ACHN (cell line): Measurements from ENCODE around the gene PPWD1.
"Not testable (repeated sequence)": the region's sequence is repeated elsewhere in the genome, so short reads cannot be mapped to it uniquely, and the experiment has no call there.

ENCODE experiments used
- DNase-seq: peaks from one replicate; pipeline ENCODE4 v3.0.0-alpha.2; 2015
- in situ Hi-C: cut with HindIII; loops from 2 replicates; pipeline ENCODE4 v1.10.0; 2017; ENCODE audit warnings: low sequenced_read_pairs, low pct_ligation_motif_present, low pct_unique_long_range_greater_than_20kb

The PPWD1 gene

DNA sequence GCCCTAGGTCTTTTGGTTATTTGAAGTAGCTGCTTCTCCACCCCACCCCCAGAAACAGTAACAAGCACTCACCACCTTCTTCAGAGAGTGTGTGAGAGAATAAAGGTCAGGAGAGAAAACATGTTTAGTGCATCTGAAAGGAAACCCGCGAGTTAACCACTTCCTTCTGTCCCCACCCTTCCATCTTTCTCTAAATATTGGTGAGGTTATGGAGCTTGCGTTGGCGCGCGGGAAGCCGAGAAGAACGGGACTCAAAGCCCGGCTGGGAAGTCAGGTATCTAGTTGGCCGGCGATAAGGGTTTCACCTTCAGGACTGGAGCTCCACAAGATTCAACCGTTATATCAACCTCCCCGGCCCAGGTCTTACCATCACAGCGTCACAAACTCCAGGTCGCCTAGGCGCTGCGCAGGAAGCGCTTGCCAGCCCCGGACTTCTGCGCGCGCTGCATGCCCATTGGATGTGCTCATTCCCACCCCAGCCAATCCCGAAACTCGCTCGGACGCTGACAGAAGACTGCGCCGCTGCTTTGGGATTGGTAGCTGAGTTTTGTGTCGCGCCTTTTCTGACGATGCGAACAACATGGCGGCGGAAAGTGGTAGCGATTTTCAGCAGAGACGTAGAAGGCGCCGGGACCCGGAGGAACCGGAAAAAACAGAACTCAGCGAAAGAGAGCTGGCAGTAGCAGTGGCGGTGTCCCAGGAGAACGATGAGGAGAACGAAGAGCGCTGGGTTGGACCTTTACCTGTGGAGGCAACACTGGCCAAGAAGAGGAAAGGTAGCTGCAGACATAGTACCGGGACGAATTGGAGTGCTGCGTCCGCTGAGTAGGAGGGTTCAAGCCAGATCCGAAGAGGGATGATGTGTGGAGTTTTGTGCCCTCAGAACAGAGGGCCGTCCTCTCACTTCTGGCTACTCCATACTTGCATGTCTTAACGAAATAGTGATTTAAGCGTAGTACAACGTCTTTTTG is at the start of gene PPWD1, which contains the start of gene CENPK:
Gene PPWD1, plus strand, starts transcription at position 566 of the 971 bp plus-strand sequence. Its CDS starts 15 bp downstream, at position 581.
Gene CENPK, minus strand, starts transcription at position 438 of the 971 bp plus-strand sequence. CDS start 8,261 bp downstream, outside the sequence.
- DNase-seq = peak; percentile 94
- in situ Hi-C loops = no loop called here

DNA sequence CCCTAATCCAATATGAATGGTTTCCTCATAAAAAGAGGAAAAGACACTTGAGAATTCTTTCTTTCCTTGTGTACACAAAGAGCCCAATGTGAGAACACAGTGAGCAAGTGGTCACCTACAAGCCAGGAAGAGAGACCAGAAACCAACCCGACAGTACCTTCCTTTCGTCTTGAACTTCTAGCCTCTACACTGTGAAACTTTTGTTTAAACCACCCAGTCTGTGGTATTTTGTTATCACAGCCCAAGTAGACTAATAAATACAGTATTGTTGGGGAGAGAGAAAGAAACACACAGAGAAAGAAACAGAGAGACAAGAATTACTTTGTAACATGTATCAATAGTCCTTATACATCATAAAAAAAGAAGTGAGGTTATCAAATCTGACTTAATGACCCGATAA is 37.4 kb upstream of the PPWD1 start:
- DNase-seq = no peak
- in situ Hi-C loops = no loop called here

DNA sequence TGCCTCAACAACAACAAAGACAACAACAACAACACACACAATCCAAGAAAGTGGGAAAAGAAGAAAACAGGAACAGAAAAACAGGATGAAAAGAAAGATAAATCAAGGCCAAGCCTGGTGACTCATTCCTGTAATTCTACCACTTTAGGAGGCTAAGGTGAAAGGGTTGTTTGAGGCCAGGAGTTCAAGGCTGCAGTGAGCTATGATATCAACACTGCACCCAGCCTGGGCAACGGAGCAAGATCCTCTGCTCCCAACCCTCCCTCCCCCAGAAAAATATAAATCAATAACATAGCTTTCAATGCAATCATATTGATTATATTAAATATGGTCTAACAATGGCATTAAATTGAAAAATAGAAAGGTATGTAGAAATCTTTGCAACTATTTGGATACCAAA is 32.2 kb upstream of the PPWD1 start:
- no peak for DNase-seq
- in situ Hi-C loops = no loop called here

DNA sequence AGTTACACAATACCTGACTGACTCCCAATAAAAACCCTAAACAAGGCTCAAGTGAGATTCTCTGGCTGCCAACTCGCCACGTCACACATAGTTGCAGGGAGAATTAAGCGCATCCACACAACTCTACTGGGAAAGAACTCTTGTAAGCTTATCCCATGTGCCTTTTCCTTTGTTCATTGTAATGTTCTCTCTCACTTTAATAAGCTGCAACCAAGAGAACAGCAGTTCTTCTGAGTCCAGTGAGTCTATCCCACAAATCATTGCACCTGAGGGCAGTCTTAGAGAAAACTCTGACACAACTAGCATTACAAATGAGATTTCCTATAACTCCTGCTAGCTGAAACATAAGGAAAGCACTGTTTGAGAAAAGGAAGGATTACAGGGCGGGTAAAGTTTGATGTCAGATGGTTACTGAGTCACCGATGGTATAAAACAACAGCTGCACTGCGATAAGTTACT is 27.5 kb upstream of the PPWD1 start:
- in situ Hi-C loops = no loop called here
- no peak for DNase-seq

DNA sequence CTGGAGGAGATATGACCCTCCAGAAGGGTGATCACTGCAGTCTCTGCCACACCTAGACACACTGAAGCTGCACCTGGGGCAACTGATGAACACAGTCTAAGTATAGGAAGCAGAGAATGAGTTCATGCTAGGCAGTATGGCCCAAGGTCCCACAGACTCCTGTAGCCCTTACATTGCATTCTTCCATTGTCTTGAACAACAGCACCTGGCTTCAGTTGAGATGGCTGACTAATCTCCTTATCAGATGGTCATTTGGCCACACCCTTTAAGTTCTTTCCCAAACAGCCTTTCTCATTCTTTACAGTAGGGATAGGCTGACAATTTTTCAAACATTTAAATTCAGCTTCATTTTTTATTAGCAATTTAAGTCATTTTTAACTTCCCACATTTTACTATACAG is 23.3 kb upstream of the PPWD1 start:
- in situ Hi-C loops = no loop called here
- DNase-seq = no peak

DNA sequence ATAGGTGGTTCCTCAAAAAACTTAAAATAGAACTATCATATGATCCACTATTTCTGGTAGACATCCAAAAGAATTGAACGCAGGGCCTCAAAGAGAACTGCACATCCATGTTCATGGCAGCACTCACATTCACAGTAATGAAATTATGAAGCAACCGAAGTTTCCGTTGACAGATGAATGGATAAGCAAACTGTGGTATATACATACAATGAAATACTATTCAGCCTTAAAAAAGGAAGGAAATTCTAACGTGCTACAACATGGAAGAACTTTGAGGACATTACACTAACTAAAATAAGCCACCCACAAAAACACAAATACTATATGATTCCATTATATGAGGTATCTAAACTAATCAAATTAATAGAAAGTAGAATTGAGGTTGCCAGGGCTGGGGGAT is 18.6 kb upstream of the PPWD1 start:
- no peak for DNase-seq
- in situ Hi-C loops = no loop called here

DNA sequence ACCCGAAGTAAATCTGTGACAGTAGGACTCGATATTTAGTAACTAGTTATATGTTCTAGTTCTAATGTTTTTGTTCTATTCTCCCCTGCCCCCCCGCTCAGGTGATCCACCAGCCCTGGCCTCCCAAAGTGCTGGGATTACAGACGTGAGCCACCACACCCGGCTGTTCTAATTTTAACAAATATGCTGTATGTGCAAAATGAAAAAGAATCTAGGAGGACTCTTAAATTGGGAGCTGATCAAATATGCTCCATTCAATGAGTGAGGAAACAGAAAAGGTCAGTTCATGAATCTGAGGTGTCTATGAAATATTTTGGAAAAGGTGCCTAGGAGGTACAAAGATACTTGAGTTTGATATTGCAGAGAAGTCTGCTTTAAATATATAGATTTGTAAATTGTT is 17.0 kb upstream of the PPWD1 start:
- in situ Hi-C loops = no loop called here

DNA sequence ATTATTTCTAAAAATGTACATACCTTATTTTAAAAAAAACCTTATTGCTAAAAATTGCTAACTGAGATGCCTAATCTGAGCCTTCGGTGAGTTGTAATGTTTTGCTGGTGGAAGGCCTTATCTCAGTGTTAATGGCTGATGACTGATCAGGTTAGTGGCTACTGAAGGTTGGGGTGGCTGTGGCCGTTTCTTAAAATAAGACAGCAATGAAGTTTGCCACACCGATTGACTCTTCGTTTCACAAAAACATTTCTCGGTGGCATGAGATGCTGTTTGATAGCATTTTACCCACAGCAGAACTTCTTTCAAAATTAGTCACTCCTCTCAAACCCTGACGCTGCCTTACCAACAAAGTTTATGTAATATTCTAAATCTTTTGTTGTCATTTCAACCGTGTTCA is 14.8 kb upstream of the PPWD1 start:
- in situ Hi-C loops = no loop called here
- no peak for DNase-seq

More for the DNA sequence above, 17.0 kb upstream of the PPWD1 start:
- DNase-seq = no peak

DNA sequence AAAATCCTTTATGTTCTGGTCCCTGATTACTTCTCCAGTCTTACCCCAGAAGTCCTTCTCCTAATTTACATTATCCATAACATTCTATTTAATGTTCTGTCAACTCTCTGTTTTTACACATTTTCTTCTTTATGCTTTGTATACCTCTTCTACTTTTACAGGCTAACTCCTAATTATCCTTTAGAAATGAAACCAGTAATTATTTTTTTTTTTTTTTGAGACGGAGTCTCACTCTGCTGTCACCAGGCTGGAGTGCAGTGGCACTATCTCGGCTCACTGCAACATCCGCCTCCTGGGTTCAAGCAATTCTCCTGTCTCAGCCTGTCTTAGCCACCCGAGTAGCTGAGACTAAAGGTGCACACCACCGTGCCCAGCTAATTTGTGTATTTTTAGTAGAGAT is 9.2 kb upstream of the PPWD1 start:
- in situ Hi-C loops = no loop called here
- DNase-seq = no peak

DNA sequence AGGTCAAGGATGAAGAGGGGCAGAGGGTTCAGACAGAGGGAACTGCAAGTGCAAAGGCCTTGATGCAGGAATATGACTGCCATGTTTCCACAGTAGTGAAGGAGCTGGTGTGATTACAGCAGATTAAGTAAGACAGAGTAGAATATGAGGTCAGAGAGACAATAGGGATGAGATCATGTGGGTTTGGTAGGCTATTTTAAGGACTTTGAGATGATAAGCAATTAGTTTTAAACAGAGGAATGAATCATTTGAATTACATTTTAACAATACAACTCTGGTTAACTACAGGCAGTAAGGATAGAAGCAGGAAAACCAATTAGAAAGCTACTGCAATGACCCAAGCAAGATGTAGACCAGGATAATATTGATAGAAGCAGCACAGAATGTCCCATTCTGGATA is 7.8 kb upstream of the PPWD1 start:
- no peak for DNase-seq
- in situ Hi-C loops = no loop called here

DNA sequence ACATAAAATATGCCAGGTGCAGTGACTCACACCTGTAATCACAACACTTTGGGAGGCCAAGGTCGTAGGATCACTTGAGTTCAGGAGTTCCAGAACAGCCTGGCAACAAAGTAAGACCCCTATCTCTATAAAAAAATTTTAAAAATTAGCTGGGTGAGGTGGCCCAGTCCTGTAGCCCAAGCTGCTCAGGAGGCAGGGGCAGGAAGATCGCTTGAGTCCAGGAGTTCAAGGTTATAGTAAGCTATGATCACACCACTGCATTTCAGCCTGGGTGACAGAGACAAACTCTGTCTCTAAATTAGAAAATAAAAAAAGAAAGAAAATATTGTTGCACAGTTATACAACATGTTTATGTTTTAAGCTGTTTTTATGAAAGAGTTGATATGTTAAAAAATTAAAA is 6.9 kb upstream of the PPWD1 start:
- DNase-seq = no peak
- in situ Hi-C loops = no loop called here

DNA sequence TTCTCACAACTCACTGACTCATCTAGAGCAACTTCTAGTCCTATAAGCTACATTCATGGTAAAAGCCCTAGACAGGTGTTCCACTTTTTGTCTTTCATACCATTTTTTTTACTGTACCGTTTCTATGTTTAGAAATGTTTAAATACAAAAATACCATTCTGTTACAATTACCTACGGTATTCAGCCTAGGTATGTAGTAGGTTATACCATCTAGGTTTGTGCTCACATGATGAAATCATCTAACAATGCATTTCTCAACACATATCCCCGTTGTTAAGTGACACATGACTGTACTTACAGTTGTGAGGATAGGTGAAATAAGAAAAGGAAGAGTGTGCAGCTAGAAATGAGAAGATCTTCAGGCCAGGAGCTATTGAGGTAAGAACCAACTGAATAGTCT is 6.4 kb upstream of the PPWD1 start:
- in situ Hi-C loops = no loop called here
- DNase-seq = no peak

DNA sequence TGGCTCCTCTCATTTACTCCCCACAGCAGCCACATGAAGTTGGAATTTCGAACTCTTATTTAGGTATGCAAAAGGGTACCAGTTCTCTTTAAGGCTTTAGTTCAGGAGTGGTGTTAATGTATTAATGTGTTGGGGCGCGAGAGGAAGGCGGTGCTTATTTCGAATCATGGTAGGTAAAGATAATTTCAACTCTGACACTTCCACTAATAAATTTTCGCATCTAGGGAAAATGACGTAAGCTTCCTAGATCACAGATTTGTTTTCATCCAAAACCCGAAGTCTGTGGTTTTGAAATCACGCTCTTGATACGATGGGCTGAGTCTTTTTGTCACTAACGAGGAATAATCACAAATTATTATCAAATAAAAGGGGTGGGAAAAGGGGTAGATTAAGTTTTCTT is 681 bp downstream of the PPWD1 start:
- DNase-seq = no peak

DNA sequence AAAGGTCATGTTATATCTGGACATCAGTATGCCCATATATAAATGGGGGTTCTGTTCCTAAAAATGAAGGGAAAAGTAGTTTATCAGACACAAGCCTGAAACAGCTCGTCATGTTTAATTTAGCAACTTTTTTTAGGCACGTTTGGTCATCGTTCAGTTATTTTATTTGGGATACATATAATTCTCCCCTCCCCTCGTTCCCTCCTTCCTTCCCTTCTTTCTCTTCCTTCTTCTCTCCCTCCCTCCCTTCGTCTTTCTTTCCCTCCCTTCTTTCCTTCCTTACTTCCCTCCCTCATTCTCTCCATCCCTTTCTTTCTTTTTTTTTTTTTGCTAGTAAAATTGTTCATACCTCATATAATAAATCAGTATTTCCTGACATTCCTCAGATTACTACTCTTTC is 3.4 kb downstream of the PPWD1 start:
- DNase-seq = no peak
- in situ Hi-C loops = no loop called here

More for the DNA sequence above, 681 bp downstream of the PPWD1 start:
- in situ Hi-C loops = no loop called here

DNA sequence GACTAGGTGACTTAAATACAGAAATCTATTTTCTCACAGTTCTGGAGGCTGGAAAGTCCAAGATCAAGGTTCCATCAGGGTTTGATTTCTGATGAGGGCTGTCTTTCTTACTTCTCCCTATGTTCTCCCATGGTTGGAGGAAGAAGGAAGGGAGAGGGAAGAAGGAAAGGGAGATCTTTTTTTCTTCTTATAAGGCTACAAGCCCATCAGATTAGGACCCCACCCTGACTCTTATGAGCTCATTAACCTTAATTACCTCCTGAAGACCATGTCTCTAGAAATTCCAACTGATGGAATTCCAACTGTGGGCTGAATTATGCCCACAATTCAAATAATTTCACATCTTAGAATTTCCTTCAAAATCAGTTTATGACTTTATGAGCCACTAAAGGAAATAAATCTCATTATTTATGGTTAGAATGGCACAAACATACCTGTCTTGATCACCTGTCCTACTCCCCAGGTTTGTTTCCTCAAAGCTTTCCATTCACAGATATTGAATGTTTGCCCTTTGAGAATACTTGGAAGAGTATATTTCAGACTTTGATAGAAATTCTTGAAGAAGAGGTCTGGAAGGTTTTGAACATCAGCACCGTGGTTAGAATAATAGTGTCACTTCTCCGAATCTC is 7.6 kb downstream of the PPWD1 start:
- DNase-seq = no peak
- in situ Hi-C loops = no loop called here

DNA sequence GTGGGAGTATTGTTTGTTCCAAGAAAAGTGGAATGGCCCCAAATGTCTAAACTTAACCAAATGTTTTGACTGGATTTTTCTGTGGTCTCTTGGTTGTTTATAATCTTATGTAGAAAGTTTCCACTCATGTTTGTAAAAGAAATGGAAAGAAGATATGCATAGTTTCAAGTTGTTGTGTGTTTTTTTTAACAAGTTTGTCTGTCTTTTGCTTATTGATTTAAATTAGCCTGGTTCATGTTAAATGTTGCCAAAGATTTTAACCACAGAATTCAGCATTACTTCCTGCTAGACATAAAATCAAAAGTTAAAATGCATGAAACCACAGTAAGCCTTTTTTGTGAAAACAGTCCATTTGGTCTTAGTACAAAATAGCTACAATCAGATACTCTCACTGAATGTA is 14.0 kb downstream of the PPWD1 start:
- in situ Hi-C loops = no loop called here
- DNase-seq = no peak

DNA sequence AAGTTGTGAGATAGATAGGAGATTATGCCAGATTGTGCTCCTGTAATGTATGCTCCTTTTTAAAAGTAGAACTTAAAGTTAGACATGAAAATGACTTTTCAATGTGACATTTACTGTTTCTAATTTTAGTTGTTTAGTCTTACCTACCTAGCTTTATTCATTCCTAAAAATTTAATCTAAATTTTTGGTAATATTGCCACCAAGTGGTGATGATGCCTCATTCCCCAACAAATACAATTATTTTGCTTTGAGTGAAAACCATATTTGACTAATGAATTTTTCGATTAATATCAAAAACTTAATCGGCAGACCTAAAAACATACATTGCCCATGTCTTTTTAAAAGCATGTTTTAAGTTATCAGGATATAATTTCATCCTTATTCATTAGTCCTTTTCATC is 25.6 kb downstream of the PPWD1 start:
- in situ Hi-C loops = no loop called here
- no peak for DNase-seq

DNA sequence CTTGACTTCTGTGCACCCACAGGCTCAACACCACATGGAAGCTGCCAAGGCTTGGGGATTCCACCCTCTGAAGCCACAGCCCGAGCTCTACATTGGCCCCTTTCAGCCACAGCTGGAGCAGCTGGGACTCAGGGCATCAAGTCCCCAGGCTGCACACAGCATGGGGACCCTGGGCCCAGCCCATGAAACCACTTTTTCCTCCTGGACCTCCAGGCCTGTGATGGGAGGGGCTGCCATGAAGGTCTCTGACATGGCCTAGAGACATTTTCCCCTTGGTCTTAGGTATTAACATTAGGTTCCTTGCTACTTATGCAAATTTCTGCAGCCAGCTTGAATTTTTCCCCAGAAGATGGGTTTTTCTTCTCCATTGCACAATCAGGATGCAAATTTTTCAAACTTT is 38.7 kb downstream of the PPWD1 start:
- DNase-seq, in situ Hi-C loops: not testable (repeated sequence)

DNA sequence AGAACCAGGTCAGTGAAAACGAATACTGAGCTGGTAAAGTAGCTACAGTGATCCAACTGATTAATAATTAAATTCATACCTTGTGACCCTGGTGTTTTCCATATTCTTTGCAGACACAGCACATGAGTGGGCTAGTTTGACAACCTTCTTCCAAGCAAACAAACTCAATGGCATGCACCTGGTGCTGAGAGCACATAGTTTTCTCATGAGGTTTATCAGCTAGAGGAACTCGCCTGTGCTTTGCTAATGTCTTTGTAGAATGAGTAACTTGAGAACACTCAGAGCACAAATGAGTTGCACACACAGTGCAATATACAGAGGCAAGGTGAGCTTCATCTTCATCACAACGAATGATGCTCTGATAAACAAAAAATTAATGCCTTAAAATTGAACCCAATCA is 48.4 kb downstream of the PPWD1 start:
- DNase-seq = peak; percentile 94
- in situ Hi-C loops = no loop called here
